GM04503 (cell line): ENCODE data around the gene LRAT.

Source experiments
- DNase-seq: peaks from one replicate; pipeline ENCODE4 v3.0.0-alpha.2; 2012; ENCODE audit warnings: low read depth

LRAT gene

DNA sequence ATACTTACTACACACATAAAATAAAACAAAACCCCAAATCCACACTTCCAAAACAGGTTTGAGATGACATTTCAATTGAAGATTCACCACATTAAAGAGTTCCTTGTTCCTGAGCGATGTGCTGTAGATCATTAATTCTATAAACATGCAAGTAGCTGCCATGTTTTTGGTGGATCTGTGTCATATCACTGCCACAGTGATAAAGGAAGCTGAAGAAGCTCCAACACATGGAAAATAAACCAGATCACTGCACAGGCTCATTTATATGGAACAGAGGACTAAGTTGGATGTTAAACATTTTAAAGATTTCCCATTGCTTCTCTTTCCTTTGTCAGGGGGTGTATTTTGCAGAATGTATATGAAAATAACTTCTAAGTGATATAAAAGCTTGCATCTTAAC lies 34.5 kb downstream of the LRAT start:
- no peak for DNase-seq

DNA sequence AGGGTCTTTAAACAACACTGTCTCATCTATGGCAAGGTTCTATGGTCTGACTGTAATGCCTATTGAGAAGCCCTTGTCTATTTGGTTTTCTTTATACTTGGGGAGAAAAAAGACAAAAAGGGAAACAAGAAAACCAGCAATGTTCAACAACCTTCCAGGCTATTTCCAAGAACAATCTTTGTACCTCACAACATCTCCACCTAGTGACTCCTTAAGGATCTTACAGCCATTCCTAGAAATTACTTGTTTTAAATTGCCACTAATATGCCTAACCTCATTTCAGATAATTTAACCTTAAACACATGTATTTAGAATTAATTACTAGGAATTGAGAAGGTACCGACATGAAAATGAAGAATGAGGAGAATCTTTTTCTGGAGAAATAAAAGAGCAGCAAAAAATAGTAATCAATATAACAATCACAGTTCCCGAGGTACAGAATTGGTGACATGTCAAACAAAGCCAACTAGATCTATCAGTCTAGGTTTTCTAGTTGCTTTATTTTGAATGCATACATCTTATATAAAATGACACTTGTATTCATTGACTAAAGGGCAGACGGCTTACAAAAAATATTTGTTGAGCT lies 35.7 kb downstream of the LRAT start:
- no peak for DNase-seq

DNA sequence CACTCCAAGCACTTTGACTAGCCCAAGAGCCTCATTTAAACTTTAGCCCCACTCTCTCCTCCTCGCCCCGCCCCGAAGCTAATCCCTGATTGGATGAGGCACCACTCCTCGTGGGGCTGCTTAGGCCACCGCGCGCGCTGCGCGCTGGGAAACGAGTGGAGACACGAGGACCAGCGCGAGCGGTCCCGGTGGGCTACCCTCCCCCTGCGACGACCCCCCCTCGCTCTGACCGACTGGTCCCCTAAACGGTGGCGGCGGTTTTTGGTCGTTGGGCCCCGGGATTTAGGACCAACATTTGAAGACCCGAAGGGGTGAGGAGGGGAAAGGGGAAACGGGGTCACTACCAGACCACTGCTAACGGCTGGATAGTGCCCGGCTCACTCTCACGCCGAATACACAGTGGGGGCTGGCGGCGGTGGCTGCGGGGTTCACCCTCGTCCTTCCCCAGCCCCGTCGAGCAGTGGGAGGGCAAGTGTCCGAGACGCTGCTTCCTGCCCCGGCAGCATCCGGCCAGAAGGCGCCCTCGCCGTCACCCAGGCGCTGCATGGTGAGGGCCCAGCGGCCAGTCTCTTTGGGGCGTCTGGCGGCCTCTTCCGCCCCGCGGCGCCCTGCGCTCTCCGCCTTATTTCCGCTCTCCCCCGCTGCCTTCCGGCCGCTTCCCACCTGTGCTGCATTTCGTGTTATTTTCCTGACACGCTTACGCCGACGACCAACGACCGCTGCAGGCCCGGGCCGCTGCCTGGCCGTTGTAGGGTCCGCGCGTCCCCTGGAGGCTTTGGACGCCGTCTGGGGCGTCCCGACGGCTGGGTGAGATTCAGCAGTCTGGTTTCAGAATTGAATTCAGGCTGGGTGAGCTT lies 37.6 kb downstream of the LRAT start, which contains the start of gene RBM46:
RBM46 (plus strand) TSS at position 147 of the 857 bp plus-strand sequence. CDS start 15,481 bp downstream, outside the sequence.
- no peak for DNase-seq

DNA sequence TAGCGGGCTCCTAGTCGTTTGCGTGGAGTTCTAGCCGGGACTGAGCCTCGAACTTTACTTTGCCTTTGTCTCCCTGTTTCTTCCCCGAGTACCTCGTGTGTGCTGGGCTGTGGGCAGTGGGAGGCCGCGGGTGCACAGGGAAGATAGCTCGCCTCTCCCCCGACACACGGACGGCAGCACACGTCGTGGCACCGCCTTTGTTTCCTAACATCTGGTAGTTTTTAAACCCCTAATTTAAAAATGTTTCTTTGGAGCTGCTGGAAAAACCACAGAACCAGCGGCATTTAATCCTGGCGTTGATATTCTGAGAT lies 38.1 kb downstream of the LRAT start:
- no peak for DNase-seq
